Measurements from ENCODE around the gene COL13A1.

COL13A1 gene

GRCh38 chr10:69878038-69878437 lies 76.3 kb downstream of the COL13A1 start:
- TF ChIP-seq CTCF (IDR thresholded peaks at IDR 0.05; ENCODE audit: low read depth, low read length, missing control alignments): no peak
- no peak for DNase-seq (ENCODE audit: low read depth)
- in situ Hi-C loops (cut with HindIII; ENCODE audit: low sequenced_read_pairs): no loop called here
- no peak overlapping the region for H3K4me3 ChIP-seq (ENCODE audit: low read depth, low read length)

- no peak for DNase-seq (ENCODE audit: low read depth)
- in situ Hi-C loops (cut with HindIII; ENCODE audit: low sequenced_read_pairs): no loop called here
- no peak for TF ChIP-seq CTCF (IDR thresholded peaks at IDR 0.05; ENCODE audit: low read depth, low read length, missing control alignments)
- H3K4me3 ChIP-seq (ENCODE audit: low read depth, low read length): no peak overlapping the region
Measured at GRCh38 chr10:69878951-69879350, 77.2 kb downstream of the COL13A1 start.

- H3K4me3 ChIP-seq (ENCODE audit: low read depth, low read length): no peak overlapping the region
- DNase-seq (ENCODE audit: low read depth): no peak
- in situ Hi-C loops (cut with HindIII; ENCODE audit: low sequenced_read_pairs): no loop called here
- no peak for TF ChIP-seq CTCF (IDR thresholded peaks at IDR 0.05; ENCODE audit: low read depth, low read length, missing control alignments)
Measured at GRCh38 chr10:69879634-69880257, 78.0 kb downstream of the COL13A1 start.

GRCh38 chr10:69880301-69881081 lies 78.8 kb downstream of the COL13A1 start:
- no peak for DNase-seq (ENCODE audit: low read depth)
- H3K4me3 ChIP-seq (ENCODE audit: low read depth, low read length): no peak overlapping the region
- TF ChIP-seq CTCF (IDR thresholded peaks at IDR 0.05; ENCODE audit: low read depth, low read length, missing control alignments): no peak
- in situ Hi-C loops (cut with HindIII; ENCODE audit: low sequenced_read_pairs): no loop called here

- TF ChIP-seq CTCF (IDR thresholded peaks at IDR 0.05; ENCODE audit: low read depth, low read length, missing control alignments): no peak
- in situ Hi-C loops (cut with HindIII; ENCODE audit: low sequenced_read_pairs): no loop called here
- no peak overlapping the region for H3K4me3 ChIP-seq (ENCODE audit: low read depth, low read length)
- no peak for DNase-seq (ENCODE audit: low read depth)
Measured at GRCh38 chr10:69881202-69881601, 79.5 kb downstream of the COL13A1 start.

GRCh38 chr10:69883310-69884023 lies 81.8 kb downstream of the COL13A1 start:
- TF ChIP-seq CTCF (IDR thresholded peaks at IDR 0.05; ENCODE audit: low read depth, low read length, missing control alignments): peak; percentile 7
- no peak for DNase-seq (ENCODE audit: low read depth)
- no peak overlapping the region for H3K4me3 ChIP-seq (ENCODE audit: low read depth, low read length)
- in situ Hi-C loops (cut with HindIII; ENCODE audit: low sequenced_read_pairs): no loop called here
